ENCODE results near the gene TENT5C. TPM values are rescaled to one million over a fixed set of nuclear protein-coding genes. Genes with fewer than 3 reads are reported as not detected.

Gene TENT5C
- total RNA-seq, 1 experiment from 2014 or later, result 1.4 TPM

- Histone ChIP-seq H3K79me2 (ENCODE audit: insufficient read depth, low read length) (no peaks in the 10 kb centered on the region), H2AFZ (ENCODE audit: low read depth, low read length, poor library complexity, severe bottlenecking) (no peak overlapping the region), H4K20me1 (ENCODE audit: insufficient read depth) (no peaks in the 10 kb centered on the region), H3K9me3 (ENCODE audit: control insufficient read depth in 1 of 2, insufficient read depth in 1 of 2, low read depth in 1 of 2, low read length in 2 of 2) (no peaks in the 10 kb centered on the region), H3K36me3 (ENCODE audit: control insufficient read depth in 1 of 2, insufficient read depth in 2 of 2, low read length in 2 of 2) (no peaks in the 10 kb centered on the region), H3K4me1 (ENCODE audit: control insufficient read depth in 1 of 2, insufficient read depth in 2 of 2, low read length in 2 of 2) (no peaks in the 10 kb centered on the region), H3K27me3 (ENCODE audit: insufficient read depth, low read length) (no peaks in the 10 kb centered on the region), H3K27ac (ENCODE audit: low read depth, low read length) (no peak overlapping the region), H3K4me3 (replicated peaks in 1 of 2; ENCODE audit: low read depth in 1 of 2, low read length in 2 of 2) (no peak overlapping the region), H3K9ac (ENCODE audit: low read length) (no peak overlapping the region), H3K4me2 (ENCODE audit: low read length) (no peak overlapping the region), H3K9me2 (ENCODE audit: insufficient read depth) (no peaks in the 10 kb centered on the region)
- TF ChIP-seq SP1 (IDR thresholded peaks at IDR 0.05; ENCODE audit: low read depth) (no peak), POLR2AphosphoS5 (IDR thresholded peaks at IDR 0.05; ENCODE audit: low read depth, low read length) (no peak), YY1 (IDR thresholded peaks at IDR 0.05; ENCODE audit: extremely low read depth, insufficient replicate concordance, low read depth, low read length) (no peak), JUND (IDR thresholded peaks at IDR 0.05) (no peak), CTCF (IDR thresholded peaks at IDR 0.05 in 2 of 3, conservative IDR thresholded peaks at IDR 0.05 in 1 of 3; ENCODE audit: borderline replicate concordance in 1 of 3, insufficient read depth in 1 of 3, low read depth in 2 of 3, low read length in 2 of 3) (no peak), SRF (IDR thresholded peaks at IDR 0.05; ENCODE audit: low read depth) (no peak), REST (IDR thresholded peaks at IDR 0.05; ENCODE audit: low read depth) (no peak), FOSL1 (IDR thresholded peaks at IDR 0.05; ENCODE audit: low read depth) (no peak), ATF3 (IDR thresholded peaks at IDR 0.05) (no peak), MAX (IDR thresholded peaks at IDR 0.05) (no peak), CBX3 (IDR thresholded peaks at IDR 0.05; ENCODE audit: low read depth) (no peak), ZBTB33 (IDR thresholded peaks at IDR 0.05; ENCODE audit: extremely low read depth, insufficient replicate concordance, low read length) (no peak), ELF1 (IDR thresholded peaks at IDR 0.05; ENCODE audit: borderline replicate concordance, low read depth) (no peak), CEBPB (IDR thresholded peaks at IDR 0.05; ENCODE audit: low read depth) (no peak), ZNF274 (IDR thresholded peaks at IDR 0.05; ENCODE audit: low read depth, low read length) (no peak)
- BruUV-seq (replicated peaks), result no TSS peak
- no peak for DNase-seq (ENCODE audit: low read depth, low spot score)
- POLR2A ChIA-PET, result no interaction called here
- no peak for ATAC-seq
- CTCF ChIA-PET, result no interaction called here
- RAD21 ChIA-PET (ENCODE audit: low non-redundant PET in 1 of 2, low total read pairs in 2 of 2, uncharacterized antibody in 2 of 2, unreplicated experiment in 2 of 2), result no interaction called here
- intact Hi-C loops (cut with micrococcal nuclease), result no loop called here
Observed at GRCh38 chr1:117665556-117666270, 59.9 kb downstream of the TENT5C start.
